Measurements from ENCODE around the gene FAM193A. TPM values are rescaled to one million over a fixed set of nuclear protein-coding genes. Genes with fewer than 3 reads are reported as not detected.

Gene FAM193A
- total and polyA plus RNA-seq, 11 donors: 9.7 to 21.0 (median 16.3) TPM

GRCh38 chr4:2686379-2687265, 150.2 kb downstream of the FAM193A start:
- no peak for TF ChIP-seq POLR2A (IDR thresholded peaks at IDR 0.05)
- TF ChIP-seq, protein P1, sequence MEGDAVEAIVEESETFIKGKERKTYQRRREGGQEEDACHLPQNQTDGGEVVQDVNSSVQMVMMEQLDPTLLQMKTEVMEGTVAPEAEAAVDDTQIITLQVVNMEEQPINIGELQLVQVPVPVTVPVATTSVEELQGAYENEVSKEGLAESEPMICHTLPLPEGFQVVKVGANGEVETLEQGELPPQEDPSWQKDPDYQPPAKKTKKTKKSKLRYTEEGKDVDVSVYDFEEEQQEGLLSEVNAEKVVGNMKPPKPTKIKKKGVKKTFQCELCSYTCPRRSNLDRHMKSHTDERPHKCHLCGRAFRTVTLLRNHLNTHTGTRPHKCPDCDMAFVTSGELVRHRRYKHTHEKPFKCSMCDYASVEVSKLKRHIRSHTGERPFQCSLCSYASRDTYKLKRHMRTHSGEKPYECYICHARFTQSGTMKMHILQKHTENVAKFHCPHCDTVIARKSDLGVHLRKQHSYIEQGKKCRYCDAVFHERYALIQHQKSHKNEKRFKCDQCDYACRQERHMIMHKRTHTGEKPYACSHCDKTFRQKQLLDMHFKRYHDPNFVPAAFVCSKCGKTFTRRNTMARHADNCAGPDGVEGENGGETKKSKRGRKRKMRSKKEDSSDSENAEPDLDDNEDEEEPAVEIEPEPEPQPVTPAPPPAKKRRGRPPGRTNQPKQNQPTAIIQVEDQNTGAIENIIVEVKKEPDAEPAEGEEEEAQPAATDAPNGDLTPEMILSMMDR (IDR thresholded peaks at IDR 0.05): no peak
- H3K9me3 ChIP-seq: no peaks in the 10 kb centered on the region
- 82 to 85% (median 84%) methylated on average over 13 of the region's 13 CpGs for WGBS, 4 donors
- no peak overlapping the region for H3K27ac ChIP-seq
- intact Hi-C loops (cut with DNase I): no loop called here
- H3K27me3 ChIP-seq: no peaks in the 10 kb centered on the region
- DNase-seq: no peak
- H3K4me1 ChIP-seq: peaks cover 0 to 8% (median 0%) of the 10 kb centered on the region in 12 donors
- no peak overlapping the region for H3K4me3 ChIP-seq
- peaks cover 0 to 96% (median 90%) of the 10 kb centered on the region in 9 donors for H3K36me3 ChIP-seq
- no peak for ATAC-seq

- Histone ChIP-seq H3K27ac (no peak overlapping the region), H3K9me3 (no peaks in the 10 kb centered on the region), H3K4me3 (no peak overlapping the region), H3K27me3 (no peaks in the 10 kb centered on the region), H3K36me3 (peaks cover 0 to 98% (median 90%) of the 10 kb centered on the region in 9 donors), H3K4me1 (peaks cover 0 to 8% (median 0%) of the 10 kb centered on the region in 12 donors)
- intact Hi-C loops (cut with DNase I): no loop called here
- 95 to 97% (median 97%) methylated on average over 11 of the region's 11 CpGs for WGBS, 4 donors
- no peak for DNase-seq
- no peak for ATAC-seq
- no peak for TF ChIP-seq POLR2A (IDR thresholded peaks at IDR 0.05)
- TF ChIP-seq, protein P1 (IDR thresholded peaks at IDR 0.05): no peak
Measured at GRCh38 chr4:2688281-2688680, 151.8 kb downstream of the FAM193A start.

- H3K27me3 ChIP-seq: no peaks in the 10 kb centered on the region
- ATAC-seq (no peak), DNase-seq (no peak)
- no peak overlapping the region for H3K27ac ChIP-seq
- intact Hi-C loops (cut with DNase I): no loop called here
- H3K4me1 ChIP-seq: peaks cover 0 to 8% (median 0%) of the 10 kb centered on the region in 12 donors
- H3K4me3 ChIP-seq: no peak overlapping the region
- H3K9me3 ChIP-seq: no peaks in the 10 kb centered on the region
- TF ChIP-seq, protein P1 (IDR thresholded peaks at IDR 0.05): no peak
- no peak for TF ChIP-seq POLR2A (IDR thresholded peaks at IDR 0.05)
- peaks cover 0 to 99% (median 90%) of the 10 kb centered on the region in 9 donors for H3K36me3 ChIP-seq
- whole genome bisulfite sequencing, 4 donors: 93 to 96% (median 95%) methylated on average over 4 of the region's 4 CpGs
Measured at GRCh38 chr4:2688697-2689096, 152.2 kb downstream of the FAM193A start.

DNA sequence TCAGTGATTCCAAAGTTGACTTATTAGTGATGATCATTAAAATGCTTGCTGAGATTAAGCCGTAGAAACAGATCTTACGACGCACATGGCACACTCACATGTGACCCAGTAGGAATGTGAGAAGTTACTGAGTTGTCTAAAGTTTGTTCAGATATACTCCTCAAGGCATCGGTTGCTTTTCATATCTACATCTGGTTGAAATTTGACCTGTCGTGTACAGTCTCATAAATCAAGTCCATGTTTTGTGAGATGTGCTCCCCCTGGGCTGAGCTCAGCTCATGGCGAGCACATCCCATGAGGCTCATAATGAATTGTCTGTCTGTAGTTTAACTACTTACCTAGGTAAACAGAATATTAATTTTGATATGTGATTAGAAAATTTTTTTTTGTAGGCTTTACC, 152.7 kb downstream of the FAM193A start:
- peaks cover 0 to 99% (median 90%) of the 10 kb centered on the region in 9 donors for H3K36me3 ChIP-seq
- TF ChIP-seq POLR2A (IDR thresholded peaks at IDR 0.05): no peak
- TF ChIP-seq, protein P1 (IDR thresholded peaks at IDR 0.05): no peak
- ATAC-seq: no peak
- DNase-seq: no peak
- H3K27me3 ChIP-seq: no peaks in the 10 kb centered on the region
- no peaks in the 10 kb centered on the region for H3K9me3 ChIP-seq
- no peak overlapping the region for H3K4me3 ChIP-seq
- intact Hi-C loops (cut with DNase I): no loop called here
- H3K4me1 ChIP-seq: peaks cover 0 to 8% (median 0%) of the 10 kb centered on the region in 12 donors
- H3K27ac ChIP-seq: no peak overlapping the region
- 79 to 84% (median 81%) methylated on average over 6 of the region's 6 CpGs for WGBS, 4 donors
